ENCODE data around the gene CENPT. TPM values are rescaled to one million over a fixed set of nuclear protein-coding genes. Genes with fewer than 3 reads are reported as not detected.

The CENPT gene
- polyA plus RNA-seq, 2 donors = 35.5 to 65.0 TPM

- Histone ChIP-seq H3K36me3 (ENCODE audit: control insufficient read depth in 2 of 2, insufficient read depth in 2 of 2, low read length in 1 of 2) (peaks cover 13 to 36% of the 10 kb centered on the region in 2 donors), H3K4me1 (ENCODE audit: control insufficient read depth in 2 of 2, insufficient read depth in 2 of 2, low read length in 1 of 2) (no peaks in the 10 kb centered on the region), H3K27ac (ENCODE audit: low read depth in 2 of 2, low read length in 1 of 2) (no peak overlapping the region), H3K4me3 (ENCODE audit: low read depth in 1 of 2, low read length in 2 of 2) (no peak overlapping the region), H3K27me3 (ENCODE audit: control insufficient read depth in 1 of 2, insufficient read depth in 2 of 2, low read length in 2 of 2) (no peaks in the 10 kb centered on the region), H3K9me3 (ENCODE audit: control insufficient read depth in 2 of 2, insufficient read depth in 1 of 2, low read depth in 1 of 2, low read length in 1 of 2) (no peaks in the 10 kb centered on the region)
- WGBS, 2 donors = 93 to 96% methylated on average over 14 of the region's 14 CpGs
Measured at GRCh38 chr16:67825906-67826305, 21.6 kb downstream of the CENPT start.

GRCh38 chr16:67825119-67825518 is 22.4 kb downstream of the CENPT start:
- H3K36me3 ChIP-seq (ENCODE audit: control insufficient read depth in 2 of 2, insufficient read depth in 2 of 2, low read length in 1 of 2) = peaks cover 13 to 30% of the 10 kb centered on the region in 2 donors
- no peaks in the 10 kb centered on the region for H3K9me3 ChIP-seq (ENCODE audit: control insufficient read depth in 2 of 2, insufficient read depth in 1 of 2, low read depth in 1 of 2, low read length in 1 of 2)
- WGBS, 2 donors = 84 to 87% methylated on average over 8 of the region's 8 CpGs
- H3K27ac ChIP-seq (ENCODE audit: low read depth in 2 of 2, low read length in 1 of 2) = no peak overlapping the region
- H3K4me3 ChIP-seq (ENCODE audit: low read depth in 1 of 2, low read length in 2 of 2) = no peak overlapping the region
- H3K4me1 ChIP-seq (ENCODE audit: control insufficient read depth in 2 of 2, insufficient read depth in 2 of 2, low read length in 1 of 2) = no peaks in the 10 kb centered on the region
- no peaks in the 10 kb centered on the region for H3K27me3 ChIP-seq (ENCODE audit: control insufficient read depth in 1 of 2, insufficient read depth in 2 of 2, low read length in 2 of 2)

GRCh38 chr16:67822511-67822910 is 25.0 kb downstream of the CENPT start:
- H3K36me3 ChIP-seq (ENCODE audit: control insufficient read depth in 2 of 2, insufficient read depth in 2 of 2, low read length in 1 of 2) = peaks cover 0 to 9% of the 10 kb centered on the region in 2 donors
- H3K27ac ChIP-seq (ENCODE audit: low read depth in 2 of 2, low read length in 1 of 2) = no peak overlapping the region
- no peaks in the 10 kb centered on the region for H3K9me3 ChIP-seq (ENCODE audit: control insufficient read depth in 2 of 2, insufficient read depth in 1 of 2, low read depth in 1 of 2, low read length in 1 of 2)
- no peaks in the 10 kb centered on the region for H3K27me3 ChIP-seq (ENCODE audit: control insufficient read depth in 1 of 2, insufficient read depth in 2 of 2, low read length in 2 of 2)
- no peaks in the 10 kb centered on the region for H3K4me1 ChIP-seq (ENCODE audit: control insufficient read depth in 2 of 2, insufficient read depth in 2 of 2, low read length in 1 of 2)
- H3K4me3 ChIP-seq (ENCODE audit: low read depth in 1 of 2, low read length in 2 of 2) = no peak overlapping the region
- 90 to 92% methylated on average over 2 of the region's 2 CpGs for WGBS, 2 donors

GRCh38 chr16:67820608-67821259 is 26.8 kb downstream of the CENPT start:
- Histone ChIP-seq H3K36me3 (ENCODE audit: control insufficient read depth in 2 of 2, insufficient read depth in 2 of 2, low read length in 1 of 2) (peaks cover 0 to 4% of the 10 kb centered on the region in 2 donors), H3K4me3 (ENCODE audit: low read depth in 1 of 2, low read length in 2 of 2) (no peak overlapping the region), H3K9me3 (ENCODE audit: control insufficient read depth in 2 of 2, insufficient read depth in 1 of 2, low read depth in 1 of 2, low read length in 1 of 2) (no peaks in the 10 kb centered on the region), H3K27me3 (ENCODE audit: control insufficient read depth in 1 of 2, insufficient read depth in 2 of 2, low read length in 2 of 2) (no peaks in the 10 kb centered on the region), H3K4me1 (ENCODE audit: control insufficient read depth in 2 of 2, insufficient read depth in 2 of 2, low read length in 1 of 2) (no peaks in the 10 kb centered on the region), H3K27ac (ENCODE audit: low read depth in 2 of 2, low read length in 1 of 2) (no peak overlapping the region)
- WGBS, 2 donors = 89 to 94% methylated on average over 11 of the region's 11 CpGs

- no peaks in the 10 kb centered on the region for H3K27me3 ChIP-seq (ENCODE audit: control insufficient read depth in 1 of 2, insufficient read depth in 2 of 2, low read length in 2 of 2)
- H3K36me3 ChIP-seq (ENCODE audit: control insufficient read depth in 2 of 2, insufficient read depth in 2 of 2, low read length in 1 of 2) = no peaks in the 10 kb centered on the region
- no peaks in the 10 kb centered on the region for H3K9me3 ChIP-seq (ENCODE audit: control insufficient read depth in 2 of 2, insufficient read depth in 1 of 2, low read depth in 1 of 2, low read length in 1 of 2)
- no peak overlapping the region for H3K4me3 ChIP-seq (ENCODE audit: low read depth in 1 of 2, low read length in 2 of 2)
- no peaks in the 10 kb centered on the region for H3K4me1 ChIP-seq (ENCODE audit: control insufficient read depth in 2 of 2, insufficient read depth in 2 of 2, low read length in 1 of 2)
- 90 to 91% methylated on average over 8 of the region's 8 CpGs for WGBS, 2 donors
- H3K27ac ChIP-seq (ENCODE audit: low read depth in 2 of 2, low read length in 1 of 2) = no peak overlapping the region
Measured at GRCh38 chr16:67814567-67814966, 32.9 kb downstream of the CENPT start.

- Histone ChIP-seq H3K9me3 (ENCODE audit: control insufficient read depth in 2 of 2, insufficient read depth in 1 of 2, low read depth in 1 of 2, low read length in 1 of 2) (no peaks in the 10 kb centered on the region), H3K27me3 (ENCODE audit: control insufficient read depth in 1 of 2, insufficient read depth in 2 of 2, low read length in 2 of 2) (no peaks in the 10 kb centered on the region), H3K4me1 (ENCODE audit: control insufficient read depth in 2 of 2, insufficient read depth in 2 of 2, low read length in 1 of 2) (no peaks in the 10 kb centered on the region), H3K27ac (ENCODE audit: low read depth in 2 of 2, low read length in 1 of 2) (no peak overlapping the region), H3K36me3 (ENCODE audit: control insufficient read depth in 2 of 2, insufficient read depth in 2 of 2, low read length in 1 of 2) (no peaks in the 10 kb centered on the region), H3K4me3 (ENCODE audit: low read depth in 1 of 2, low read length in 2 of 2) (no peak overlapping the region)
- WGBS, 2 donors = 96 to 100% methylated on average over 1 of the region's 1 CpG
Measured at GRCh38 chr16:67811899-67812298, 35.6 kb downstream of the CENPT start.

- Histone ChIP-seq H3K4me1 (ENCODE audit: control insufficient read depth in 2 of 2, insufficient read depth in 2 of 2, low read length in 1 of 2) (peaks cover 3 to 9% of the 10 kb centered on the region in 2 donors), H3K9me3 (ENCODE audit: control insufficient read depth in 2 of 2, insufficient read depth in 1 of 2, low read depth in 1 of 2, low read length in 1 of 2) (no peaks in the 10 kb centered on the region), H3K36me3 (ENCODE audit: control insufficient read depth in 2 of 2, insufficient read depth in 2 of 2, low read length in 1 of 2) (peaks cover 0 to under 1% of the 10 kb centered on the region in 2 donors), H3K4me3 (ENCODE audit: low read depth in 1 of 2, low read length in 2 of 2) (peak overlapping the region; percentile 88 to 92), H3K27me3 (ENCODE audit: control insufficient read depth in 1 of 2, insufficient read depth in 2 of 2, low read length in 2 of 2) (no peaks in the 10 kb centered on the region), H3K27ac (ENCODE audit: low read depth in 2 of 2, low read length in 1 of 2) (peak overlapping the region; percentile 19 to 64)
- 24 to 26% methylated on average over 24 of the region's 24 CpGs for WGBS, 2 donors
Measured at GRCh38 chr16:67807148-67807682, 40.3 kb downstream of the CENPT start.

GRCh38 chr16:67806428-67807147 is 40.9 kb downstream of the CENPT start, which contains the start of the genes RANBP10 and TSNAXIP1:
RANBP10 (minus strand) TSS chr16:67806560; CDS start chr16:67806536, 24 bp downstream.
TSNAXIP1 (plus strand) TSS chr16:67806889; CDS start chr16:67807150, 261 bp downstream.
- H3K9me3 ChIP-seq (ENCODE audit: control insufficient read depth in 2 of 2, insufficient read depth in 1 of 2, low read depth in 1 of 2, low read length in 1 of 2) = no peaks in the 10 kb centered on the region
- no peaks in the 10 kb centered on the region for H3K27me3 ChIP-seq (ENCODE audit: control insufficient read depth in 1 of 2, insufficient read depth in 2 of 2, low read length in 2 of 2)
- H3K36me3 ChIP-seq (ENCODE audit: control insufficient read depth in 2 of 2, insufficient read depth in 2 of 2, low read length in 1 of 2) = peaks cover 0 to 4% of the 10 kb centered on the region in 2 donors
- peak within 1 kb of the TSS; percentile 81 to 89 for H3K27ac ChIP-seq (ENCODE audit: low read depth in 2 of 2, low read length in 1 of 2)
- H3K4me3 ChIP-seq (ENCODE audit: low read depth in 1 of 2, low read length in 2 of 2) = peak within 1 kb of the TSS; percentile 88 to 92
- H3K4me1 ChIP-seq (ENCODE audit: control insufficient read depth in 2 of 2, insufficient read depth in 2 of 2, low read length in 1 of 2) = peaks cover 3 to 9% of the 10 kb centered on the region in 2 donors
- WGBS, 2 donors = 0% methylated on average over 53 to 54 of the region's 54 CpGs

- Histone ChIP-seq H3K4me3 (ENCODE audit: low read depth in 1 of 2, low read length in 2 of 2) (peak overlapping the region; percentile 88 to 92), H3K27me3 (ENCODE audit: control insufficient read depth in 1 of 2, insufficient read depth in 2 of 2, low read length in 2 of 2) (no peaks in the 10 kb centered on the region), H3K9me3 (ENCODE audit: control insufficient read depth in 2 of 2, insufficient read depth in 1 of 2, low read depth in 1 of 2, low read length in 1 of 2) (no peaks in the 10 kb centered on the region), H3K27ac (ENCODE audit: low read depth in 2 of 2, low read length in 1 of 2) (peak overlapping the region; percentile 75 to 81), H3K4me1 (ENCODE audit: control insufficient read depth in 2 of 2, insufficient read depth in 2 of 2, low read length in 1 of 2) (peaks cover 3 to 9% of the 10 kb centered on the region in 2 donors), H3K36me3 (ENCODE audit: control insufficient read depth in 2 of 2, insufficient read depth in 2 of 2, low read length in 1 of 2) (peaks cover 0 to 4% of the 10 kb centered on the region in 2 donors)
- WGBS, 2 donors = 0 to 1% methylated on average over 26 of the region's 26 CpGs
Measured at GRCh38 chr16:67805718-67806427, 41.6 kb downstream of the CENPT start.
